Hepatocyte (in vitro differentiated cells): ENCODE results near the gene GPR55. TPM values are rescaled to one million over a fixed set of nuclear protein-coding genes. Genes with fewer than 3 reads are reported as not detected.

Experiments used
- DNase-seq: peaks from one replicate; pipeline ENCODE4 v3.0.0-alpha.2; 2016; ENCODE audit warnings: low spot score
- H2AFZ ChIP-seq: fragments of 200-600 bp; sonication (generic); 2 replicates; pipeline ENCODE4 v1.6.0; 2016; ENCODE audit warnings: antibody characterized with exemption, mild to moderate bottlenecking
- H3K27ac ChIP-seq: fragments of 200-600 bp; sonication (generic); 2 replicates; pipeline ENCODE4 v1.5.1; 2016; ENCODE audit warnings: mild to moderate bottlenecking
- H3K27me3 ChIP-seq: fragments of 200-600 bp; sonication (generic); 2 replicates; pipeline ENCODE4 v1.6.1; 2016
- H3K36me3 ChIP-seq: fragments of 200-600 bp; sonication (generic); replicated peaks from 2 replicates; pipeline ENCODE4 v1.5.1; 2016; ENCODE audit warnings: low read depth; ENCODE audit not compliant: insufficient read depth
- H3K4me1 ChIP-seq: fragments of 200-600 bp; sonication (generic); 2 replicates; pipeline ENCODE4 v1.5.1; 2016; ENCODE audit warnings: mild to moderate bottlenecking, moderate library complexity; ENCODE audit not compliant: insufficient read depth
- H3K4me2 ChIP-seq: fragments of 200-600 bp; sonication (generic); 2 replicates; pipeline ENCODE4 v1.6.0; 2016
- H3K4me3 ChIP-seq: fragments of 200-600 bp; sonication (generic); 2 replicates; pipeline ENCODE4 v1.5.1; 2016; ENCODE audit warnings: mild to moderate bottlenecking
- H3K79me2 ChIP-seq: fragments of 200-600 bp; sonication (generic); 2 replicates; pipeline ENCODE4 v1.6.0; 2017; ENCODE audit warnings: mild to moderate bottlenecking
- H3K9me2 ChIP-seq: fragments of 200-600 bp; sonication (generic); replicated peaks from 2 replicates; pipeline ENCODE4 v1.6.0; 2017; ENCODE audit warnings: mild to moderate bottlenecking; ENCODE audit not compliant: insufficient read depth
- H3K9me3 ChIP-seq: fragments of 200-600 bp; sonication (generic); 2 replicates; pipeline ENCODE4 v1.5.1; 2016; ENCODE audit warnings: low read depth, mild to moderate bottlenecking
- H4K20me1 ChIP-seq: fragments of 200-600 bp; sonication (generic); 2 replicates; pipeline ENCODE4 v1.6.0; 2016; ENCODE audit warnings: mild to moderate bottlenecking; ENCODE audit not compliant: insufficient read depth, poor library complexity, severe bottlenecking
- CTCF ChIP-seq: fragments of 200-600 bp; sonication (generic); IDR thresholded peaks from 2 replicates; pipeline ENCODE4 v1.5.1; 2016; ENCODE audit warnings: antibody characterized with exemption, mild to moderate bottlenecking; ENCODE audit not compliant: poor library complexity
- EZH2 ChIP-seq: fragments of 200-600 bp; sonication (generic); IDR thresholded peaks from 2 replicates; pipeline ENCODE4 v1.6.1; 2016; ENCODE audit warnings: antibody characterized with exemption, mild to moderate bottlenecking, borderline replicate concordance
- EZH2phosphoT487 ChIP-seq: fragments of 200-600 bp; sonication (generic); IDR thresholded peaks from one replicate; pipeline ENCODE4 v1.6.1; 2018; ENCODE audit warnings: antibody characterized with exemption, mild to moderate bottlenecking, low read depth, moderate library complexity; ENCODE audit not compliant: unreplicated experiment, severe bottlenecking
- WGBS: methylation state at CpG from one replicate; pipeline ENCODE4 v1.1.6; 2016; ENCODE audit warnings: low lambda C conversion rate; ENCODE audit errors: missing lambda C conversion rate; 5-methylcytosine and 5-hydroxymethylcytosine counted together
- polyA plus RNA-seq: library from polyadenylated mRNA; unstranded; fragments of >200 nt; fragmentation: Nextera tagmentation; extraction: Ambion mirVana; gene quantifications from 2 replicates; pipeline ENCODE4 v1.2.1, GENCODE V29; 2016
- total RNA-seq: library from RNA; depleted of rRNA; stranded (reverse); fragments of >200 nt; gene quantifications from 2 replicates; pipeline ENCODE4 v1.2.3, GENCODE V29; 2014

GPR55 gene
- total and polyA plus RNA-seq, 2 experiments from 2014 or later: 0.83 TPM; not detected in 1

- no peak overlapping the region for H3K4me3 ChIP-seq
- no peaks in the 10 kb centered on the region for H3K9me2 ChIP-seq
- no peaks in the 10 kb centered on the region for H3K27me3 ChIP-seq
- no peaks in the 10 kb centered on the region for H3K79me2 ChIP-seq
- H3K27ac ChIP-seq: no peak overlapping the region
- H4K20me1 ChIP-seq: no peaks in the 10 kb centered on the region
- H3K9me3 ChIP-seq: no peaks in the 10 kb centered on the region
- H3K36me3 ChIP-seq: no peaks in the 10 kb centered on the region
- TF ChIP-seq CTCF (no peak), EZH2 (no peak), EZH2phosphoT487 (no peak)
- 81% methylated on average over 13 of the region's 14 CpGs for WGBS
- DNase-seq: no peak
- no peak overlapping the region for H2AFZ ChIP-seq
- no peaks in the 10 kb centered on the region for H3K4me1 ChIP-seq
- H3K4me2 ChIP-seq: no peak overlapping the region
These were observed 38.4 kb downstream of the GPR55 start for GRCh38 chr2:230886671-230887071.

- WGBS: 81% methylated on average over 5 of the region's 5 CpGs
- Histone ChIP-seq H3K9me3 (no peaks in the 10 kb centered on the region), H3K4me2 (no peak overlapping the region)
These were observed 38.8 kb downstream of the GPR55 start for GRCh38 chr2:230886206-230886605.

GRCh38 chr2:230885463-230886130 is 39.4 kb downstream of the GPR55 start:
- no peaks in the 10 kb centered on the region for H3K9me2 ChIP-seq
- no peaks in the 10 kb centered on the region for H4K20me1 ChIP-seq
- no peak overlapping the region for H3K27ac ChIP-seq
- no peak overlapping the region for H3K4me3 ChIP-seq
- no peaks in the 10 kb centered on the region for H3K27me3 ChIP-seq
- peak; percentile 77 for DNase-seq
- no peak overlapping the region for H3K4me2 ChIP-seq
- H3K36me3 ChIP-seq: no peaks in the 10 kb centered on the region
- TF ChIP-seq EZH2 (no peak), CTCF (no peak), EZH2phosphoT487 (no peak)
- H3K9me3 ChIP-seq: no peaks in the 10 kb centered on the region
- WGBS: 59% methylated on average over 11 of the region's 11 CpGs
- H3K4me1 ChIP-seq: no peaks in the 10 kb centered on the region
- H3K79me2 ChIP-seq: no peaks in the 10 kb centered on the region
- no peak overlapping the region for H2AFZ ChIP-seq

More at GRCh38 chr2:230886206-230886605, 38.8 kb downstream of the GPR55 start:
- Histone ChIP-seq H2AFZ (no peak overlapping the region), H3K27me3 (no peaks in the 10 kb centered on the region), H4K20me1 (no peaks in the 10 kb centered on the region), H3K27ac (no peak overlapping the region), H3K36me3 (no peaks in the 10 kb centered on the region), H3K4me3 (no peak overlapping the region), H3K9me2 (no peaks in the 10 kb centered on the region), H3K79me2 (no peaks in the 10 kb centered on the region), H3K4me1 (no peaks in the 10 kb centered on the region)
- TF ChIP-seq EZH2phosphoT487: no peak
- TF ChIP-seq CTCF: no peak
- no peak for TF ChIP-seq EZH2
- DNase-seq: no peak

GRCh38 chr2:230881840-230882239 is 43.2 kb downstream of the GPR55 start:
- H3K4me3 ChIP-seq: no peak overlapping the region
- H3K27me3 ChIP-seq: no peaks in the 10 kb centered on the region
- no peak for DNase-seq
- H2AFZ ChIP-seq: no peak overlapping the region
- WGBS: 96% methylated on average over 7 of the region's 7 CpGs
- TF ChIP-seq EZH2: no peak
- TF ChIP-seq EZH2phosphoT487: no peak
- no peak for TF ChIP-seq CTCF
- H3K27ac ChIP-seq: no peak overlapping the region
- H3K9me3 ChIP-seq: no peaks in the 10 kb centered on the region
- H3K4me1 ChIP-seq: peaks cover 5% of the 10 kb centered on the region
- no peaks in the 10 kb centered on the region for H4K20me1 ChIP-seq
- H3K9me2 ChIP-seq: no peaks in the 10 kb centered on the region
- no peak overlapping the region for H3K4me2 ChIP-seq
- H3K79me2 ChIP-seq: no peaks in the 10 kb centered on the region
- H3K36me3 ChIP-seq: no peaks in the 10 kb centered on the region
